GM03348 (cell line): Measurements from ENCODE around the gene IGFBP3.
A peak's percentile ranks its signal among the peaks of the same experiment; 100 is the strongest.

Experiments
- DNase-seq: peaks from one replicate; pipeline ENCODE4 v3.0.0; 2012; ENCODE audit warnings: low spot score

The IGFBP3 gene

DNA sequence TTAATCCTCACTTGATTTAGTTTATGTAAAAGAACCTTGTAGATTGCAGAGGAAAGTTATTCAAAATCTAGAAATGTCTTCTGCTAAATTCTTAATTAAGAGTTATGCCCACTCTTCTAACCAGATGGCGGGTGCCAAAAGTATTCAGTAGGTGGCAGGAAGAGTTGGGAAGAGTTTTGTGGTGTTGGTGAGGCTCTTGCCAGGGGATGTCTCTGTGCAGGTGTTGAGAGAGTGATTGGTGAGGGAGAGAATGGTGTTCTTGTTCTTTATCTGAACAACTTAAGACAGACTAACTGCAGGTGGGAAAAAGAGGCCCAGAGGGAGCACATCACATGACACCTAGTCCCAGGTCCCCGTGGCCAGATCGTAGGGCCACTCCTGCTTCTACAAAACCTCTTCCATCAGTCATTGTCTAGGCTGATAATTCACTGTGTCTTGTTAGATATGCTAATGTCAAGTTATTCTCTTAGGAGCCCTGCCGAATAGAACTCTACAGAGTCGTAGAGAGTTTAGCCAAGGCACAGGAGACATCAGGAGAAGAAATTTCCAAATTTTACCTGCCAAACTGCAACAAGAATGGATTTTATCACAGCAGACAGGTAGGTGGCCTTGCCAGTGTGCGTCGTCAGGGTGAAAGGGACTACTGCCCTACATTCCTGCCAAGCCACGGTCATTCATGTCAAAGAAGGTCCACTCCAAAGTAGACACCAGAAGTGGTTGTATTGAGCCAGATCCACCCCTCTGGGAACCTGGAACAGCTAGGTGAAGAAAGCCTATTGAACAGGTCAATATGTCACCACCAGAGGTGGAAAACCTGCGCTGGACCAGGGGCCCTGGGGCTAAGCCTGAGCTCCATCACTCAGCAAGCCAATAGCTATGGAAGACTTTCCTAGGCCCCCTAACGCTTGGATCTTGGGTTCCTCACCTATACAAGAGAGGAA is 29.3 kb downstream of the IGFBP3 start:
- no peak for DNase-seq

DNA sequence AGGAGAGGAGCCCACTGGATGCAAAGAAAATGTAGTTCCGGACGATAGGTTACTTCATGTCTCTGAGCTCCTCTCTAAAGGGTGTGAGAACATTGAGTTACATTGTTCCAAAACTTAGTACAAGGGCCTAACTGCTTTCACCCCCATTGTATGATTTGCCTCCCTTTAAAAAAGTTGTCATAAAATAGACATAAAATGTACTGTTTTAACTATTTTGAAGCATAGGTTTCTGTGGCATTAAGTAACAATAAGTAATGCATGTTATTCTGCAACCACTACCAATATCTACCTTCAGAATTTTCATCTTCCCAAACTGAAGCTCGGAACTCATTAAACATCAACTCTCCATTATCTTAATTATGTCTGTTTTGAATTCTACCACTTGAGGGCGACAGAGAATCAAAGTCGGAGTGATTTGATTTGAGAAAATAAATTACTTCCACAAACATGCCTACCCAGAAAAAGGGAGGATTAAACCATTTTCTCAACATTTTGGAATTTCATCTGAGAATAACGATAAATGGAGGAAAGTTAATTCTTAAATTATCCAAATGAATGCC is 30.1 kb downstream of the IGFBP3 start:
- DNase-seq, result peak; percentile 74

DNA sequence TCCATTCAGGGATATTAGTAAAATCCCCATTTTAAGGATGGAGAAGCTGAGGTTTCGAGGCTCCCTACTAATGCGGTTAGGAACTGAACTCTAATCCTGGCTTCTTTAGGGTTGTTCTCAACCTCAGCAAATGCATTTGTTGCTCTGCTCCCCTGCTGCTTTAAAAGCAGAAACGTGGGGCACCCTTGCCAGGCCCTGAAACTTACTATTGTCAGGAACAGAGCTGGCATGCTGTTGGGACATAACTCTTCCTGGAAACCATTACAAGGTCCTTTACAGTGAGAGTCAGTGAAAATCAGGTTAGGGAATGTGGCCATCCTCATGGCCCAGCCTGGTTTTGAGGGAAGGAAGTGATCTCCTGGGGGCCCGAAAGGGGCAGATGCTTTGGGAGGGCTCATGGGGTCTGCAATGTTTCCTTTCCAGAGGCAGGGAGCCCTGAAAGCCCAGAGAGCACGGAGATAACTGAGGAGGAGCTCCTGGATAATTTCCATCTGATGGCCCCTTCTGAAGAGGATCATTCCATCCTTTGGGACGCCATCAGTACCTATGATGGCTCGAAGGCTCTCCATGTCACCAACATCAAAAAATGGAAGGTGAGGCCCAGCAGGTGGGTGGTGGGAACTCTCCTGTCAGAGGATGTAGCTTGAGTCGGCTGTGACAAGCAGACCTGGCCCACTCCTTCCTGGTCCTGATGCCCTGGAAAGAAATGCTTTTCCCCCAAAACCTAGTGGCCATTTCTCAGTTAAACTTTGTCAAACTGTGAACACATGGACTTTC is 30.8 kb downstream of the IGFBP3 start:
- DNase-seq, result no peak

DNA sequence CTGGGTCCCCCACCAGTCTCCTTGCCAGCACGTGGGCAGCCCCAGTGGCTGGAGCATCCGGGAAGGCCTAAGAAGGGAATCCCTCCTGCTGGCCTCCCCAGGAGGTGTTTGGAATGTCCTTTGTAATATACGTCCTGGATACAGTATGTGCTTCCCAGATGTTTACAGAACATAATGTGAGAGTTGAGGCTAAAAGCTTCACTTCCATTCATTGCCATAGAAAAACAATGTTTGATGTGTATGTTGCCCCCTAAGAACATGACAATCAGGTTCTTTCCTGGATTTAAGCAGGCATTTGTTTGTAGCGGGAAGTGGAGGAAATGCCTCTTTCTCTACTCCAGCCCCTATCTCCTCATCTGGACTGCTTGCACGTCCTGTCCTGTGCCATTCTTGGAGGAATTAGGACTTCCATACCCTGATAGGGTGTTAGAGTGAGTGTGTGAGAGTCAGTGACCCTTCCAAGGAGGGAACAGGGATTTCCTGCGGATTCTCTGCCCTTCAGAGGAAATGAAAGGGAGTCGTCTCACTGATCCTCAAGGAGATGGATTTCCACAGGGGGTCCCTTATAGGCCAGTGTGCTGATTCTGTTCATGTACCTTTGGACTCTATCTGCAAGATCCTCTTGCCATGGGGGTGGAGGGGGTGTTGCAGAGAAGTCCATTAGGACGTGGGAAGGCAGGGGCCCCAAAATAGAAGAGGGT is 31.6 kb downstream of the IGFBP3 start:
- DNase-seq, result no peak

DNA sequence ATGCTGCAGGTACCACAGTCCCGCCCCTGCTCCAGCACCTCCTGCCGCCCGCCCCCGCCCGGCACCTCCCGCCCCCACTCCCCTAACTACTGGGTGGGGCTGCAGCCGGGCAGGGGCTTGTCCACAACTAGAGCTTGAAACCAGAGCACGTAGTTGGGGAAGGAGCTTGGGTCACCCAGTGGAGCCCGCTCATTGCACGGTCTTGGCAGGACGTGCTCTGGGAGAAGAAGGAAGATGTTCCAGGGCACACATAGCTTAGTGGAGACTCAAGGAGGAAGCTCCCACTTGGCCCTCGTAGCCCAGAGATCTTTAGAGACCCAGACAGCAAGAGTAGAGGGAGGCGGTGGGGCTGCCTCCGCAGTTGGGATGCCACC is 32.1 kb downstream of the IGFBP3 start:
- no peak for DNase-seq

DNA sequence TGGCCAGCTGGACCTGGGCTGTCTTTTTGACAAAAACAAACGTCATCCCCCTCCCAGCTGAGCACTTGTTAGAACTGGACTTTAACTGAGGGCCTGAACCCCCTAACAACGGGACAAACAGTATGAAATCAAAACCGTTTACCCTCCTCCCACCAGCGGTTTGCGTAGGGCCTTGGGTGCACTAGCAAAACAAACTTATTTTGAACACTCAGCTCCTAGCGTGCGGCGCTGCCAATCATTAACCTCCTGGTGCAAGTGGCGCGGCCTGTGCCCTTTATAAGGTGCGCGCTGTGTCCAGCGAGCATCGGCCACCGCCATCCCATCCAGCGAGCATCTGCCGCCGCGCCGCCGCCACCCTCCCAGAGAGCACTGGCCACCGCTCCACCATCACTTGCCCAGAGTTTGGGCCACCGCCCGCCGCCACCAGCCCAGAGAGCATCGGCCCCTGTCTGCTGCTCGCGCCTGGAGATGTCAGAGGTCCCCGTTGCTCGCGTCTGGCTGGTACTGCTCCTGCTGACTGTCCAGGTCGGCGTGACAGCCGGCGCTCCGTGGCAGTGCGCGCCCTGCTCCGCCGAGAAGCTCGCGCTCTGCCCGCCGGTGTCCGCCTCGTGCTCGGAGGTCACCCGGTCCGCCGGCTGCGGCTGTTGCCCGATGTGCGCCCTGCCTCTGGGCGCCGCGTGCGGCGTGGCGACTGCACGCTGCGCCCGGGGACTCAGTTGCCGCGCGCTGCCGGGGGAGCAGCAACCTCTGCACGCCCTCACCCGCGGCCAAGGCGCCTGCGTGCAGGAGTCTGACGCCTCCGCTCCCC is 32.7 kb downstream of the IGFBP3 start, which contains the start of gene IGFBP1:
IGFBP1 (plus strand) TSS at position 304 of the 808 bp plus-strand sequence; CDS start at position 469, 165 bp downstream.
- peak; percentile 58 for DNase-seq

DNA sequence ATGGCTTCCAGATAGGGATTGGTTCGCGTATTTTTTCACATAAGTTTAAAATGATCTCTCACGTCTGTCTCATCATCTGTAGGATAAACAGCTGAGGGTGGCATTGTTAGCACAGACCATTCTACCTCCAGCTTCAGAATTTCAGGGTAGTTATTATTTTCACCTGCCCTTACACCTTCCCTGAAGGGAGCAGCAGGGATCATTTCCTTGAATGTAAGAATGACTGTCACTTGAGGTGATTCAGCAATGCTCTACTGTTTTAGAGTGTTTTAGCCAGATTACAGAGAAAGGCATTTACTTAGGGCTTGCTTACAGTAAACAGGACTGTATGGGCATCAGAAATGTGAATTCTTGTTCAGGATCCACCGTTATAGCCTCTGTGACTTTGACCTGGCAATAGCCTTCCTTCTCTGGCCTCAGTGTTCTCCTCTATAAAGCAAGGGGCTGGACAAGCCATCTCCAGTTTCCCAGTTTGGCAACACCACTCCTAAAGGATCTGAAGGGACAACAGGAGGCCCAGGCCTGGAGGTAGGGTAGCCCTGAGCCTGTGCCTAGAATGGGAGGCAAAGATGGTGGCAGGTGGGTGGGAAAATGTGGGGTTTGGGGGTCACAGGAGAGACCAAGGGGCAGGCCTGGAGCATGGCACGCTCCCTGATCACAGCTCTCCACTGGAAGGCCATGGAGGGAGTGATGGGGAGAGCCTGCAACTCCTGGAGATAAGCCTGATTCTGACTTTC is 34.0 kb downstream of the IGFBP3 start:
- no peak for DNase-seq

DNA sequence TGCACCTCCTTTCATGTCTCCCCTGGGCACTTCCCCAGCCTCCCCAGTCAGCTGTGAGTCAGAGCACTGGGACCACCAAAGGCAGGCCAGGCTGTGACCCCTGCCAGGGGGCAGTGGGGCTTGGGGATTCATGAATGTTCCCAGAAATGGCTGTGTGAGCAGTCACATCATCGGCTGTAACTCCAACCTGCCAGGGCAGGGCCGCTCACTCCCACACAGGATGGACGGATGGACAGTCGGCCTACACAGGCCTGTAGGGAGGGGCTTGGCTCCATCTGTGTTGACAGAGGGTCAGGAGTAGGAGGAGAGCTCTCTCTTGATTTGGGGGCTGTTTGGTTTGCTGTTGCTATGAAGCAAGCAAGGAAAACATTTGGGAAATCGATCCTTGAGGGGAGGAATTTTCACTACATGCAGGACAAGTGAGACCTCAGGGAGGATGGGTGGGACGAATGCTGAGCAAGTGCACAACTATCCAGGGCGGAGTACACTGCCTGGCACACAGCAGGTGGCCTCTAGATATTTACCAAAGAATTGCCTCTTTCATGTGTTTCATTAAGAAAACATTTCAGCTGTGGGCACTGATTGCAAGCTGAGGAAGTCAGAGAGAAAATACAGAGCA is 35.7 kb downstream of the IGFBP3 start:
- DNase-seq, result no peak

DNA sequence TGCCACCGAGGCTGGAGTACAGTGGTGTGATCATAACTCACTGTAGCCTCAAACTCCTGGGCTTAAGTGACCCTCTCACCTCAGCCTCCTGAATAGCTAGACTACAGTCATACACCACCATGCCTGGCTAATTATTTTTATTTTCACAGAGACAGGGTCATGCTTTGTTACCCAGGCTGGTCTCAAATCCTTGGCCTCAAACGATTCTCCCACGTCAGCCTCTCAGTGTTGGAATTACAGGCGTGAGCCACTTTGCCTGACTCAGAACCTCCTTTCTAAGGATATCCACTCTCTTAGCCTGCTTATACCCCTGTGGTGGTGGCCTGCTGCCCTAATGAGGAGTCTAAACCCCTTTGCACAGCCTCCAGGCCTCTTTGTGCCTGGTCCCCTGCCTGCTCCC is 36.9 kb downstream of the IGFBP3 start:
- no peak for DNase-seq

DNA sequence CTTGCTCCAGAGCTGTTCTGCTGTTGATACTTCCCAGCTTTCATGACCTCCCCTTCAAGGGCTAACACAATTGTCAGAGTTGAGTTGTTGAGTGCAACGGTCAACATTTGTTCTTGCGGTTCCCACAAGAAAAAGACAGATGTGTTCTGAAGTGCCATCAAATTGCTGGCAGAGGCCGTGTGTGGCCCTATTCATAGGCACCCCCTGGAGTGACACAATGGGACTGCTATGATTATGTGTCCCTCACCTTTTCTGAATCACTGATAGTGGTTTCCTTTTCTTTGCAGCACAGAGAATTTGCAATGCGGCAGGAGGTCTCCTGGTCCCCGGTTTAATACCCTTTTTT is 38.6 kb downstream of the IGFBP3 start:
- DNase-seq, result no peak

DNA sequence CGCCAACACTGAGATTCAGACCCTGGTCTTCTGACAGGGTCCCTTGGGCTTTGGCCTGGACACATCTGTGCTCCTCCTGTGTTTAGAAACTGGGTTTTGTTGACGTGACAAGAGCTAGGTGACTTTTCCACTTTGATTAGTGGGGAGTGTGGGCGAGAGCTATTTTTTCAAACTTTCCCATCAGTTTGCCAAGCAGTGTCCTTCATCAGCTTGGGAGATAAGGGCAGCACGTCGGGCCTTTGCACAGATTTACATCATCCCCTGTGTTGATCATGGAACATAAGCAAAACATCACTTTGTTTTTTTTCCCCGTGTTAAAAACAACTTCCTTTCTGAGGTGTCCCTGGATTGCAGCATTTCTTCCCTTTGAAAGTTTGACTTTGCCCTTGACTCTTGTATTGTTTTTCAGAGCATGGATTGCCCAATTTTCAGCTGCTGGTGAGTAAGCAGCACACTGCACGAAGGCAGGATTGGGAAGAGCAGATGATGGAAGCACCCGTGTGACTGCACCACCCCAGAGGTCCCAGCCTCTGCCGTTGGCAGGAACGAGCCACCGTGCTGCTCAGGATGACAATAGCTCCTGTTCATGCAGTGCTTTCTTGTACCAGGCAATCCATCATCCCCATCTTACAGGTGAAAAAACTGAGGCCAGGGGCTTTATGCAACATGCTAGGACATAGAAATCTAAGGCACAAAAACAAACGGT is 39.2 kb downstream of the IGFBP3 start:
- DNase-seq, result peak; percentile 83

DNA sequence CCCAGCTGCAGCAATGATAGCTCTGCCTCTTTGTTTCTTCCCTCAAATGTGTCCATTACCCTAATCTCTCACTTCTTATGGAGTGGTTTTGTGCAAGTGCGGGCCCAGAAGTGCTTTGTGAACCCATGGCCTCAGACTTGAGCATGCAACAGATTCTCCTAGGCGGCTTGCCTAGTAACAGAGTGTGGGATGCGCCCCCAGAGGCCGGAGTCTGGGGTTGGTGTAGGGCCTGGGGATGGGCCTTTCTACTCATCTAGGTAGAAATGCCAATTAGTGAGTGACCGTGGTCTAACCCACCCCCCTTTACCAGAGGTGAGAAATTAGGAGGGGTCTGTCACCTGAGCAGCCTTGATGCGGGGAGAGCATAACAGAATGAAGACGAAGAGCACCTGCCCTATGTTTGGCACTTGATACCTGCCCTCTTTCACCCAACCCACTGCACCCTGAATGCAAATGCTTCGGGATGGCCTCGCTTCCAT is 39.8 kb downstream of the IGFBP3 start:
- no peak for DNase-seq

DNA sequence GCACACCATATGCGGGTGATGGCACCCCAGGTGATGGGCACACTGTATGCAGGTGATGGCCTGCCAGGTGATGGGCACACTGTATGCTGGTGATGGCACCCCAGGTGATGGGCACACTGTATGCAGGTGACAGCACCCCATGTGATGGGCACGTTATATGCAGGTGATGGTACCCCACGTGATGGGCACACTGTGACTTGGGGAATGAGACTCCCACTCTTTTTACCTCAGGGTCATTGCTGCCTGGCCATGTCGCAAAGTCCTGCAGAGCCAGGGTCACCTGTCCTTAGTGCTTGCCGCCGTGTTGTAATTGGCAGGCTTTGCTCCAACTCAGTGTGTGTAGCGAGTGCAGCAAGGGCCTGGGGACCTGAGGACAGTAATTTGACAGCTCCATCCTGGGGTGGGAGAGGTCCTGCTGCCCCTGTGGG is 40.6 kb downstream of the IGFBP3 start:
- DNase-seq, result no peak

DNA sequence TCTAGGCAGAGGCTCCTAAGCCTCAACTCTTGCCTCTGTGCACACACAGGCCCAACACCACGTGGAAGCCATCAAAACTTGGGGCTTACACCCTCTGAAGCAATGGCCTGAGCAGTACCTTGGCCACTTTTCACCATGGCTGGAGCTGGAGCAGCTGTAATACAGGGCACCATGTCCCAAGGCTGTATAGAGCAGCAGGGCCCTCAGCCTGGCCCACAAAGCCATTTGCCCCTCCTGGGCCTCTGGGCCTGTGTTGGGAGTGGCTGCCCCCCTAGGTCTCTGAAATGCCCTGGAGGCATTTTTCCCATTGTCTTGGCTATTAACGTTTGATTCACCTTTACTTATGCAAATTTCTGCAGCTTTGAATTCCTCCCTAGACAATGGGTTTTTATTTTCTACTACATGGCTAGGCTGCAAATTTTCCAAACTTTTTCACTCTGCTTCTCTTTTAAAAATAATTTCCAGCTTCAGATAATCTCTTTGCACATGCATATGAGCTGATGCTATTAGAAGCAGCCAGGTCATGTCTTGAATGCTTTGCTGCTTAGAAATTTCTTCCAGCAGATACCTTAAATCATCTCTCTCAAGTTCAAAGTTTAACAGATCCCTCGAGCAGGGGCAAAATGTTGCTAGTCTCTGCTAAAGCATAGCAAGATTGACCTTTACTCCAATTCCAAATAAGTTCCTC is 42.5 kb downstream of the IGFBP3 start:
- no peak for DNase-seq

DNA sequence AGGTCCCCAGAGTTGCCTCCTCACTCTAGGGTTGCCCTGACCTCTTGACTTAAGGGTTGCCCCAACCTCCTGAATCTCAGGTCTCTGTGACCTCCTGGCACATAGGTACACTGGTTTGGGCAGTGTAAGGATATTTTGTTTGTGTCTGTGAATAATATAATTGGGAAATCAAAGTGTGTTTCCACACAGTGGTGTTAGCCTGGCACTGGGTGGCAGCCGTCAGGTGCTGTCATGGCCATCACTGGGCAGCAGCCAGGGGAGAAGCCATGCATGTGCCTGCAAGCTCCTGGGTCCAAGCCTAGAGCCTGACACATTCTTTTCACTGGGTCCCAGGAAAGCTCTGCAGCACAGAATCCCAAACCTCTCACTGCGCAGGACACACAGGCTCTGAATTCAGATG is 44.6 kb downstream of the IGFBP3 start:
- DNase-seq, result no peak

DNA sequence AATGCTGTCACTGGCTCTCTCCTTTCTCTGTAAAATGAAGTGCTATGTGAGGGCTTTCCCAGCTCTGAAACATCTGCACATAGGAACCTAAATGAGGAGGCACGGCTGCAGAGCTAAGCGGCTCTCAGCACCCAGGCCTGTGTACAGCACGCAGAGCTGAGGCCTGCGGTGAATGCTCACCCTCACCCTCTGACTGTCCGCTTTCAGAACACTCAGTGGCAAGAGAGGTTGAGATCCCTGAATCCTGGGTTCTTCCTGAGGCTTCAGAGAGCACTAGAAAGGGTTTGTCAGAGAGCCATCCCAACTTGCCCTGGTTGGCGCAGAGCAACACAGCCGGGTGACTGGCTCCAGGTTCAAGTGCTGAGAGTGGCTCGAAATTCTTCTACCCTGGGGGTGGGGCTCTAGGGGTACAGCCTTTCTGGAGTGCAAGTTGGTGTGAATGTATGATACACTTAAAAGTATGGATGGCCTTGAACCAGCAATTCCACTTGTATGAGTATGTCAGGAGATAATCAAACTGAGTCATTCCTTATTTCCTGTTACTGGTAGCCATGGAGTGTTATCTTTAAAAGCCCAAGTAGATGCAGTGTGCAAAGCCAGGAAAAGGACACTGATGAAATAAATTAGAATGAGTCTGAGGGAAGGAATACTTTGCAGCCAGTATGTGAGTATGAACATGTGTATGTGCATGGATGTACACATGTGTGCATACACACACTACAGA is 46.5 kb downstream of the IGFBP3 start:
- peak; percentile 74 for DNase-seq

DNA sequence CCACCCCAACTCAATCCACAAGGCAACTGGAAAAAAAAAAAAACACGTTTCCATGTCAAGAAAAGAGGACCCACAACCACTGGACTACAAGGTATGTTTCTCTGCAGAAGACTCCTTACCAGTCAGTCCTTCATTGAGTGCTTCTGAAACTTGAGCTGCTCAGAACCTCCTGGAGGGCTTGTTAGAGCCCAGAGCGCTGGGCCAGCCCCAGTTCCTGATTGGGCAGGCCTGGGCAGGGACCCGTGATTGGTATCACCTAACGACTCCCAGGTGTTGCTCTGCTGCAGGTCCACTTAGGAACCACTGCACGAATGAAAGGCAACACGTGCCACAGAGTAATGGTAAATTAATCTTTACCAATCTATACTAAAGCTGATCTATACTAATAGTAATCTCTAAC is 47.7 kb downstream of the IGFBP3 start:
- no peak for DNase-seq

DNA sequence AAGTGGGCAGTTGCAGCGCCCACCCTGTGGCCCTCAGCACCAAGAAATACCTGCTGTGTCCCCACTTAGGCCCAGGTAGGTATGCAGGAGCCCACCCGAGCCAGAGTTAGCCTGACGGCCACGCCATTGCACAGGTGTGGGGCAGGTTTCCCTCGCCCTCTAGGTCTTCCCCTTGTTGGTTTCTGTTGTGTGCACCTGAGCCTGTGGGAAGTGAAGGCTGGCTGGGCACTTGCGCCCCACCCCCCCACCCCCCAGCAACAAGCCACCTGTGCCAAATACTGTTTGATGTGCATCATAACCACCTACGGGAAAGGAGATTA is 48.1 kb downstream of the IGFBP3 start, which contains the start of gene CCDC201:
CCDC201 (minus strand) TSS at position 48 of the 320 bp plus-strand sequence. CDS start 75 bp downstream, outside the sequence.
- DNase-seq, result no peak
